ENCODE measurements around the gene TENM4.

The TENM4 gene

DNA sequence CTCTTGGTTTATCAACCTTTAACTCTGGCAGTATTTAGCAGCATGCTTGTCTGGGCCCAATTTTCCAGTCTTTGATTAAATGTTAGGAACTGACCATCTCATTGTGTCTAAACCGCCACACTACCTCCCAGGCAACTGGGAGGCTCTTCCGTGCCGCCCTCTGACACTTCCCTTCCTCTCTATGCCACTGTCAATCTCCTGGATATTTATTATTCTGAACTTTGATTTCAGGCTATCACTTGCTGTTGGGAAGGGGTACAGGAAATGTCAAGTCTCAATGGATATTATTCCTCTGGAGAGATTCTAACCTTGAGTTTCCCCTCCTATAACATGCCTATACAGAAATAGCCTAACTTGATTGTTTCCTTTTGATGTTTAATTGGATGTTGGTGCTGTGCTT is 643.3 kb downstream of the TENM4 start:
- peaks cover 24% of the 10 kb centered on the region for H3K4me1 ChIP-seq (ENCODE audit: control insufficient read depth, insufficient read depth, low read length)
- no peaks in the 10 kb centered on the region for H3K9me3 ChIP-seq (ENCODE audit: control insufficient read depth, low read length)
- H3K27me3 ChIP-seq (ENCODE audit: control insufficient read depth, insufficient read depth, low read length), result no peaks in the 10 kb centered on the region
- no peak overlapping the region for H3K4me3 ChIP-seq (ENCODE audit: low read length)
- H3K36me3 ChIP-seq (ENCODE audit: control insufficient read depth, insufficient read depth, low read length), result no peaks in the 10 kb centered on the region
- H3K9ac ChIP-seq (ENCODE audit: low read length), result no peak overlapping the region

DNA sequence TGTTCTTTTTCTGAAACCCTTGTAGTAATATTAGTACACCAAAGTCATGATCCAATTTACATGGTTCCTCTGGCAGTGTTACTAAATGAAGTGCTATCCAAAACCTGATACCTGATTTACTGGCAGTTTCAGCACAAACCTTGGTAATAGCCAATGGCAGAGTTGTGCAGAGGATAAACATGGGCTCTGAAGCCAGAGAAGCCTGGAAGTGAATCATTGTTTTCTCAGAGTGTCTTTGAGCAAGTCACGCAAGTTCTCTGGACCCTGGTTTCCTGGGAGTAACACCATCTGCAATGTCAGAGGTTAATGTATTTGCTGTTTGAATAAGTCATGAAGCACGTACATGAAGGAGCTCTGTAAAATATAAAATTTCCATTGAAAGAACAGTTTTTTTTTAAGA is 643.9 kb downstream of the TENM4 start:
- no peak overlapping the region for H3K4me3 ChIP-seq (ENCODE audit: low read length)
- H3K36me3 ChIP-seq (ENCODE audit: control insufficient read depth, insufficient read depth, low read length), result no peaks in the 10 kb centered on the region
- H3K9me3 ChIP-seq (ENCODE audit: control insufficient read depth, low read length), result no peaks in the 10 kb centered on the region
- H3K4me1 ChIP-seq (ENCODE audit: control insufficient read depth, insufficient read depth, low read length), result peaks cover 18% of the 10 kb centered on the region
- H3K27me3 ChIP-seq (ENCODE audit: control insufficient read depth, insufficient read depth, low read length), result no peaks in the 10 kb centered on the region
- H3K9ac ChIP-seq (ENCODE audit: low read length), result no peak overlapping the region

GRCh38 chr11:78795621-78796261 is 645.1 kb downstream of the TENM4 start:
- Histone ChIP-seq H3K4me1 (ENCODE audit: control insufficient read depth, insufficient read depth, low read length) (peaks cover 8% of the 10 kb centered on the region), H3K9ac (ENCODE audit: low read length) (no peak overlapping the region), H3K27me3 (ENCODE audit: control insufficient read depth, insufficient read depth, low read length) (no peaks in the 10 kb centered on the region), H3K36me3 (ENCODE audit: control insufficient read depth, insufficient read depth, low read length) (no peaks in the 10 kb centered on the region), H3K9me3 (ENCODE audit: control insufficient read depth, low read length) (no peaks in the 10 kb centered on the region), H3K4me3 (ENCODE audit: low read length) (no peak overlapping the region)

GRCh38 chr11:78791964-78792363 is 648.9 kb downstream of the TENM4 start:
- no peaks in the 10 kb centered on the region for H3K4me1 ChIP-seq (ENCODE audit: control insufficient read depth, insufficient read depth, low read length)
- no peaks in the 10 kb centered on the region for H3K27me3 ChIP-seq (ENCODE audit: control insufficient read depth, insufficient read depth, low read length)
- H3K9ac ChIP-seq (ENCODE audit: low read length), result no peak overlapping the region
- no peaks in the 10 kb centered on the region for H3K9me3 ChIP-seq (ENCODE audit: control insufficient read depth, low read length)
- H3K4me3 ChIP-seq (ENCODE audit: low read length), result no peak overlapping the region
- no peaks in the 10 kb centered on the region for H3K36me3 ChIP-seq (ENCODE audit: control insufficient read depth, insufficient read depth, low read length)

DNA sequence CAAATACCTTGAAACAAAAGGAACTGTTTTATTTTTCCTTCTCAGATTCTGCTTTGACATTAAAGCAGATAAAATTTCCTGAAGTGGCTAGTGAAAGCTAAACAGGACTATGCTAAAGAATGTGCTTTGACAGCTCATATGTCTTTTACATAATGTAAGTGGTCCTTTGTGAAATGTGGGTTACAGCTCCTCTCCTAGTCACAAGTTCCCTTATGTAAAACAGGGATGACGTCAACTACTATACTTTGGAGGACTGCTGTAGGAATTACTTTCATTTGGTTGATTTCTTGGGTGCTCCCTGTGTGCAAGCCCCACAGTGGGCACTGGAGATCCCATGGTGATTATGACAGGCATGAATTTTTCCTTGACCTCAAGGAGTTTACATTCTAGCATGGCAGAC is 649.6 kb downstream of the TENM4 start:
- Histone ChIP-seq H3K9ac (ENCODE audit: low read length) (no peak overlapping the region), H3K4me1 (ENCODE audit: control insufficient read depth, insufficient read depth, low read length) (no peaks in the 10 kb centered on the region), H3K36me3 (ENCODE audit: control insufficient read depth, insufficient read depth, low read length) (no peaks in the 10 kb centered on the region), H3K27me3 (ENCODE audit: control insufficient read depth, insufficient read depth, low read length) (no peaks in the 10 kb centered on the region), H3K4me3 (ENCODE audit: low read length) (no peak overlapping the region), H3K9me3 (ENCODE audit: control insufficient read depth, low read length) (no peaks in the 10 kb centered on the region)

DNA sequence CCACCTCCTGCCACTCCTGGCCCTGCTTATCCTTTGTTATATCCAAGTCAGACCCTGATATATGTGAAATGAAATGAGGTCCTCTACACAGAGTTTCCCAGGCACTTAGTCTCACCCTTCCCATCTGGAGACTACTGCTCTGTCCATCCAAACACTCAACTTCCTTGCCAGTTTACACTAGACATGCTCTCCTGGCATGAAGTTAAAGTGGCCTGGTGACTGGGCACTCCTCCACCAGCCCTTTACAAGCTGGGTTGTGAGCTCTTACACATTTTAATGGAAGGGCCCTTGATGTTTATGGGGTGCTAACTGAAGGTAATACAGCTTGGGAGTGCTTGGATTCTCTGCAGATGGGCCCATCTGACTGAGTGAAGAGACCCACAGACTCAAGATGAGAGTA is 650.0 kb downstream of the TENM4 start:
- Histone ChIP-seq H3K9ac (ENCODE audit: low read length) (no peak overlapping the region), H3K36me3 (ENCODE audit: control insufficient read depth, insufficient read depth, low read length) (no peaks in the 10 kb centered on the region), H3K4me3 (ENCODE audit: low read length) (no peak overlapping the region), H3K9me3 (ENCODE audit: control insufficient read depth, low read length) (no peaks in the 10 kb centered on the region), H3K27me3 (ENCODE audit: control insufficient read depth, insufficient read depth, low read length) (no peaks in the 10 kb centered on the region), H3K4me1 (ENCODE audit: control insufficient read depth, insufficient read depth, low read length) (no peaks in the 10 kb centered on the region)

- Histone ChIP-seq H3K4me3 (ENCODE audit: low read length) (no peak overlapping the region), H3K9ac (ENCODE audit: low read length) (no peak overlapping the region), H3K27me3 (ENCODE audit: control insufficient read depth, insufficient read depth, low read length) (no peaks in the 10 kb centered on the region), H3K4me1 (ENCODE audit: control insufficient read depth, insufficient read depth, low read length) (no peaks in the 10 kb centered on the region), H3K36me3 (ENCODE audit: control insufficient read depth, insufficient read depth, low read length) (no peaks in the 10 kb centered on the region), H3K9me3 (ENCODE audit: control insufficient read depth, low read length) (no peaks in the 10 kb centered on the region)
These were observed 651.5 kb downstream of the TENM4 start for GRCh38 chr11:78789375-78789774.

- H3K9me3 ChIP-seq (ENCODE audit: control insufficient read depth, low read length), result no peaks in the 10 kb centered on the region
- H3K9ac ChIP-seq (ENCODE audit: low read length), result no peak overlapping the region
- H3K27me3 ChIP-seq (ENCODE audit: control insufficient read depth, insufficient read depth, low read length), result no peaks in the 10 kb centered on the region
- no peaks in the 10 kb centered on the region for H3K36me3 ChIP-seq (ENCODE audit: control insufficient read depth, insufficient read depth, low read length)
- no peak overlapping the region for H3K4me3 ChIP-seq (ENCODE audit: low read length)
- no peaks in the 10 kb centered on the region for H3K4me1 ChIP-seq (ENCODE audit: control insufficient read depth, insufficient read depth, low read length)
These were observed 652.3 kb downstream of the TENM4 start for GRCh38 chr11:78788533-78788932.

- Histone ChIP-seq H3K4me3 (ENCODE audit: low read length) (no peak overlapping the region), H3K27me3 (ENCODE audit: control insufficient read depth, insufficient read depth, low read length) (no peaks in the 10 kb centered on the region), H3K36me3 (ENCODE audit: control insufficient read depth, insufficient read depth, low read length) (no peaks in the 10 kb centered on the region), H3K4me1 (ENCODE audit: control insufficient read depth, insufficient read depth, low read length) (no peaks in the 10 kb centered on the region), H3K9me3 (ENCODE audit: control insufficient read depth, low read length) (no peaks in the 10 kb centered on the region), H3K9ac (ENCODE audit: low read length) (no peak overlapping the region)
These were observed 653.1 kb downstream of the TENM4 start for GRCh38 chr11:78787696-78788095.

- H3K27me3 ChIP-seq (ENCODE audit: control insufficient read depth, insufficient read depth, low read length), result no peaks in the 10 kb centered on the region
- no peaks in the 10 kb centered on the region for H3K9me3 ChIP-seq (ENCODE audit: control insufficient read depth, low read length)
- H3K36me3 ChIP-seq (ENCODE audit: control insufficient read depth, insufficient read depth, low read length), result no peaks in the 10 kb centered on the region
- no peaks in the 10 kb centered on the region for H3K4me1 ChIP-seq (ENCODE audit: control insufficient read depth, insufficient read depth, low read length)
- H3K9ac ChIP-seq (ENCODE audit: low read length), result no peak overlapping the region
- no peak overlapping the region for H3K4me3 ChIP-seq (ENCODE audit: low read length)
These were observed 654.1 kb downstream of the TENM4 start for GRCh38 chr11:78786746-78787145.

GRCh38 chr11:78786086-78786485 is 654.7 kb downstream of the TENM4 start:
- Histone ChIP-seq H3K36me3 (ENCODE audit: control insufficient read depth, insufficient read depth, low read length) (no peaks in the 10 kb centered on the region), H3K9me3 (ENCODE audit: control insufficient read depth, low read length) (no peaks in the 10 kb centered on the region), H3K4me1 (ENCODE audit: control insufficient read depth, insufficient read depth, low read length) (no peaks in the 10 kb centered on the region), H3K27me3 (ENCODE audit: control insufficient read depth, insufficient read depth, low read length) (no peaks in the 10 kb centered on the region), H3K9ac (ENCODE audit: low read length) (no peak overlapping the region), H3K4me3 (ENCODE audit: low read length) (no peak overlapping the region)

GRCh38 chr11:78784321-78785061 is 656.3 kb downstream of the TENM4 start:
- no peaks in the 10 kb centered on the region for H3K27me3 ChIP-seq (ENCODE audit: control insufficient read depth, insufficient read depth, low read length)
- H3K36me3 ChIP-seq (ENCODE audit: control insufficient read depth, insufficient read depth, low read length), result no peaks in the 10 kb centered on the region
- H3K4me1 ChIP-seq (ENCODE audit: control insufficient read depth, insufficient read depth, low read length), result no peaks in the 10 kb centered on the region
- H3K9me3 ChIP-seq (ENCODE audit: control insufficient read depth, low read length), result no peaks in the 10 kb centered on the region
- no peak overlapping the region for H3K4me3 ChIP-seq (ENCODE audit: low read length)
- H3K9ac ChIP-seq (ENCODE audit: low read length), result no peak overlapping the region

Measured in mucosa of stomach (tissue), 1 donor.